GM21381 (cell line): ENCODE results near the gene SOWAHC.
"Not testable (repeated sequence)": the region's sequence is repeated elsewhere in the genome, so short reads cannot be mapped to it uniquely, and the experiment has no call there.

Experiments
- ATAC-seq: cut with Tn5 transposase; IDR thresholded peaks from one replicate; pipeline ENCODE4 v1.9.1; 2021; ENCODE audit warnings: mild to moderate bottlenecking, moderate library complexity; ENCODE audit not compliant: unreplicated experiment

Gene SOWAHC

DNA sequence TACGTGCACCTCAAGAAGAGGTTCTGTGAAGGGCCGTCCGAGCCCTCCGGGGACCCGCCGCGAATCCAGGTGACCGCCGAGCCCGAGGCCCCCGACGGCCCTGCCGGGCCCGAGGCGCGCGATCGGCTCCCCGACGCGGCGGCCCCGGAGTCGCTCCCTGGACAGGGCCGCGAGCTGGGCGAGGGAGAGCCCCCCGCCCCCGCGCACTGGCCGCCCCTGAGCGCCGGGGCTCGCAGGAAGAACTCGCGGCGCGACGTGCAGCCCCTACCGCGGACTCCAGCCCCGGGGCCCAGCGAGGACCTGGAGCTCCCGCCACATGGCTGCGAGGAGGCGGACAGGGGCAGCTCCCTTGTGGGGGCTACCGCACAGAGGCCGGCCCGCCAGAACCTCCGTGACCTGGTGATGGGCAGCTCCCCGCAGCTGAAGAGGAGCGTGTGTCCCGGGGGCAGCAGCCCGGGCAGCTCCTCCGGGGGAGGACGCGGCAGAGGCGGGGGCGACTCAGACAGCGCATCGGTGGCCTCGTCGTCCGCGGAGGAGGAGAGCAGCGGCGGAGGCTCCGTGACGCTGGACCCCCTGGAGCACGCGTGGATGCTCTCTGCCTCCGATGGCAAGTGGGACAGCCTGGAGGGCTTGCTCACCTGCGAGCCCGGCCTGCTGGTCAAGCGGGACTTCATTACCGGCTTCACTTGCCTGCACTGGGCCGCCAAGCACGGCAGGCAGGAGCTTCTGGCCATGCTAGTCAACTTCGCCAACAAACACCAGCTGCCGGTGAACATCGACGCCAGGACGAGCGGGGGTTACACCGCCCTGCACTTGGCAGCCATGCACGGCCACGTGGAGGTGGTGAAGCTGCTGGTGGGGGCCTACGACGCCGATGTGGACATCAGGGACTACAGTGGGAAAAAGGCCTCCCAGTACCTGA, 812 bp downstream of the SOWAHC start:
- no peak for ATAC-seq

DNA sequence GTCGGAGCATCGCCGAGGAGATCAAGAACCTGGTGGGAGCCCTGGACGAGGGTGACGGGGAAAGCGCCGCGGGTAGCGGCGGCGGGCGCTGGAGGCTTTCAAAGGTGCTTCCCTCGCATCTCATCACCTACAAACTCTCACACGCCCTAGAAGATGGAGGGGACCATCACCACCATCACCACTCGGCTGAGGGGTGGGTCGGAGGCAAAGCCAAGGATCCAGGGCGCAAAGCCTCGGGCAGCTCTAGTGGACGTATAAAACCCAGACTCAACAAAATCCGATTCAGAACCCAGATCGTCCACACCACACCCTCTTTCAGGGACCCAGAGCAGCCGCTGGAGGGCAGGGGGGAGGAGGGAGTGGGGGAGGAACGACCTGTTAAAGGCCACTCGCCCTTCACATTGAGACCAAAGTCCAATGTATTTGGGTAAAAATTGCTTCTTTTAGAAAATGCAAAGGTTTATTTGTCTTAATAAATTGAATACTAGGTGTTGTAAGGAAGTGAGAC, 1.5 kb downstream of the SOWAHC start:
- ATAC-seq, result no peak

DNA sequence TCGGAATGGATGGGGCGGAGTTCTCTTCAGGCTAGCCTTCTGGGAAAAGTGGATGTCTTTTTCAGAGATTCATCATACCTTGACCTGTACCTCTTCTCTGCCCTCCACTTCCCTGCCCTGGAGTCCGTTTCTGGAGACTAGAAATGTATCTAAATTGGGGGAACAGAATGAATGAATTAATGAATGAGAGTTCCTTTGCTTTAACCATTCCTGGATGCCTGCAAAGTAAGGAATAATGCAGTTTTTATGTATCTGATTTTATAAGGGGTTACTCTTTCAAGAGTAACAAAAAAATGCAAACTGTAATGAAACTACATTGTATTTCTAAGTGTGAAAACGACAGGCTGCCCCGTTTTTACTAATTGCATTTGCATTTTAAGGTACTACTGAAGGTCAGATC, 2.0 kb downstream of the SOWAHC start:
- ATAC-seq, result no peak

DNA sequence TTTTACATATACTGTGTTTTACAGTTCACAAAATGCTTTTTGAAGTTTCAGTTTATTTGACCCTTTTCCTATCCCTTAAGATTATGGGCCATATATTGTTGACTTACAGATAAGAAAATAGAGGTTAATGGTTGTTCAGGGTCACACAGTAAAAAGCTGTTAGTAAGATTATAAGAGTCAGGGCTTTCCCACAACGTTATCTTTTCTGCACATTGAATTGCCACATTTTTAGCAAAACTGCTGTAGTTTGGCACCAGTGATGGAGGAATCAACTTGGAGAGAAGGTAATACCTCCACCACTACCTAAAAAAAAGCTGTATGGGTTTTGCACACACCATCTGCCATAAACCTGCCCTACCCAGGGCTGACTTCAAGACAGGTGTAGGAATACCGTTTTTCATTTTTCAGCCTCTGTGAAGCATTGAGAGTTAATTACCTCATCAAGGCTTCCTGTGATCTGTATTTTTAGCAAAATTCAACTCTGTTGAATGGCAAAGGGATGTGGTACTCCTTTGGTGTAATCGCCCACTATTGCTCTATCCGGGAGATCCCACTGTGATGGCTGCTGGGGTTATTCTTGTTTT, 5.0 kb downstream of the SOWAHC start:
- no peak for ATAC-seq

DNA sequence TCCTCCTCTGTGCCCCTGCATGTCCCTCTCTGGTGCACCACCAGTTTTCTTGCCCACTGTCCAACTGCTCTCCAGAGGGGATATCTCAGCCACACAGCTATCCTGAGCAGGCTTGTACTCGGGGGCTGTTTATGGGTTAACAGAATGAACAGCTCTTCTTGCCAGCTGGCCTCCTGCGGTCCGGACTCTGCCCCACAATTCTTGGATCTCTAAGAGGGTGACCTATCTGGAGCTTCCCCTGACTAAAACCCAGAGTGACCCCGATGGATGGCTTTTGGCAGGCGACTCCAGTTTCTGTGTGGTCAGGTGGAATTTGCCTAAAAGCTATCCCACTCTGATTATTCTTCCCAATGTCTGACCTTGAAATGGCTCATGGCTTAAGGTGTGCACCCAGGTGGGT, 9.1 kb downstream of the SOWAHC start:
- ATAC-seq, result no peak

DNA sequence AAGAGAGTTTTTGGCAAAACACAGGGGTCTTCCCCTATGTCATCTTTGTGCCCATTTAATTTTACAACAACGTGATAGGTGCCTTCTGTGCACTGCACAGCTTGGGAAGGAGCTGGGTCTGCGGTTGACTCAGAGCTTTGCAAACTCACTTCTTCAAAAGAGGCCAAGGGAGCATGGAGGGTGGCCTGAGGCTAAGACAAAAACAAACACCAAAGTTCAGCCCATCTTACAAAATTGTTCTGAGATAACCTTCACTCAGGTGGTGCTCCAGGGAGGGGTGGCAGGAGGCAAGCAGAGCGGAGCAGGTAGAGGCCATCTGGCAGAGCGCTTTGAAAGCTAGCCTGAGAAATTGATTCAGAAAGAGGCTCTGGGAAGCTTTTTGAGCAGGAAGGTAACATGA, 9.8 kb downstream of the SOWAHC start:
- no peak for ATAC-seq

DNA sequence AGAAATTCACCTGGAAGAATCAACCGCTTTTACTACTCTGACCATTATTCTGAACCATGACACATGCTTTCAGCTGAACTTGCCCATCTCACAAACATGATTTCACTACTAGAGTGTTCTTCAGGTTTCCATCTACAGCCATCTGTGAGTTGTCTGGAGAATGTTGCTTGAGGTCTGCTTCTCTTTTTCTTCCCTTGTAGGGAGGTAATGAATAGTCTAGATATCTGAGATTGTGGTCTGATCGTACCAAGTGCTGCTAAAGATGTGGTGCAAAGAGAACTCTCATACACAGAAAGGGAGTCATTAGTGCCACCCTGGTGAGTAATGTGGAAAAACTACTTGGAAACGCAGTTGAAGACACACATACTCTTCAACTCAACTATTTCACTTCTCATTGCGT, 10.2 kb downstream of the SOWAHC start:
- ATAC-seq, result no peak

DNA sequence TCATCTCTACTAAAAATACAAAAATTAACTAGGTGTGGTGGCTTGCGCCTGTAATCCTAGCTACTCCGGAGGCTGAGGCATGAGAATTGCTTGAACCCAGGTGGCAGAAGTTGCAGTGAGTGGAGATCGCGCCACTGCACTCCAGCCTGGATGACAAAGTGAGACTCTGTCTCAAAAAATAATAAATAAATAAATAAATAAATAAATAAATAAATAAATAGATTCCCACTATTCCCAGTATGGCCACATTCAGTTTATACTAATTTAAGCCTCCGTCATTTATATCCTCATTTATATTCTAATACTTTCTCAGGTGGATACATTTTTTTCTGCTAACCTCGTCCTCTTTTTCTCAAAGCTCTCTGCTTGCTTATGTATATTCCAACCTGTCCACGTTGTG, 14.2 kb downstream of the SOWAHC start:
- not testable (repeated sequence) for ATAC-seq

DNA sequence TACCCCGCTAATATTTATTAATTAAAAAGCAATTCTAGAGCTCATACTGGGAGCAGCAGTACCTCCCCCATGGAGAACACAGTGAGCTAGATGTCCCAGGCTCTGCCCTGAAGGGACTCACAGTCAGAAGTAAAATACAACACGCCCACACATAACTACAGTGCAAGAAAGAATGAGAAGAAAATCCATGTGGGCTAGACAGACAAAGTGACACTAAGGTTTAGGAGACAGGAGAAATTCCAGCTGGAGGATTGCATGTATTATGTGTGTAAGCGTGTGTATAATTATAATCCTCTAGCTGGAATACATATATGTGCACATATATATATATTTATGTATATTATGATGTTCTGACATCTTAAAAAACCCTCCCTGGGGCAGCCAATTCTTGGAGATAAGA, 15.7 kb downstream of the SOWAHC start:
- no peak for ATAC-seq

DNA sequence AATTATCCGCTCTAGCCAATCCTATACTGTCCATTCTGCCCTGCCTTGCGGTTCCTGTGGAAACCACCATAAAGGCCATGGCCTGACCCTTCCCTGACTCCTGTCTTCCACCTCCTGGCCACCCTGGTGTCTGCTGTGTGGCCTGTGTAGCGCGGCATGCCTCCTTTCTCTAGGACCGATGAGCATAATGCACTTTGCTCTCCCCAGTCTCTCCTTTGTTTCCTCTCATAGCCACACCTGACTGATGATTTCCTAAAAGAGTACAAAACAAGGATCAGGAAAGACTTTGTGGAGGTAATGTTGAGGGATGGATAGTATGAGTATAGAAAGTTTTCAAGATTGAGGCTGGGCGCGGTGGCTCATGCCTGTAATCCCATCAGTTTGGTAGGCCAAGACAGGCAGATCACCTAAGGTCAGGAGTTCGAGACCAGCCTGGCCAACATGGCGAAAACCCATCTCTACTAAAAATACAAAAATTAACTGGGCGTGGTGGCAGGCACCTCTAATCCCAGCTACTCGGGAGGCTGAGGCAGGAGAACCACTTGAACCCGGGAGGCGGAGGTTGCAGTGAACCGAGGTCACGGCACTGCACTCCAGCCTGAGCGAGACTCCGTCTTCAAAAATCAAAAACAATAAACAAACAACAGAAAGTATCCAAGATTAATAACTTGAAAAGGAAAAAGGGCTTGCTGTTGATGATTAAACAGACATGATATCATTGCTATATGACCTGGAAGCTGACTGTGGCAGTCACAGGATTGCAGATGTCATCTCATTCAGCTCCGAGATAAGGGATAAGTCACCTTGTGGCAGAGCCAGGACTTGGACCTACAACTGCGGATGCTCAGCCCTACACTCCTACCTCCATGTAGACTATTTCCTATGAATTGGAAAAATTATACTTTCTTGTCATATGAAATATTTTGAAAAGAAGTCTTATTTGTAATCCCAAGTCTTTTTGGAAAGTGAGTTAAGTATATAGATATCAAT, 16.6 kb downstream of the SOWAHC start:
- no peak for ATAC-seq

DNA sequence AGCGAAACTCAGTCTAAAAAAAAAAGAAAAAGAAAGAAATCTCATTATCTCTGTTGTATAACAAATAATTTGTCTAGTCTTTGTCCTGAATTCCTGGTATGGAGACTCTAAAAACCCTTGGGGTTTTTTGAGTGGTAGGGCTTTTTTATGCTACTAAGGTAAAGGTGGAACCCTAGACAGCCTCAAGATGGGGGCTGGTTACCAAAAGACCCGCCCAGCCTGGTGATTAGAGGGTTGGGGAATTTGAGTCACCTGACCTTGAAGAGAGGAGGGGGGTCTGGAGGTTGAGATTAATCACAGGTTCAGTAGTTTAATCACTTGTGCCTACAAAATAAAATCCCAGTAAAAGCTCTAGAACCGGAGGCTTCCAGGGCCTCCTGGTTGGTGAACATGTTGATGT, 17.6 kb downstream of the SOWAHC start:
- ATAC-seq, result no peak

DNA sequence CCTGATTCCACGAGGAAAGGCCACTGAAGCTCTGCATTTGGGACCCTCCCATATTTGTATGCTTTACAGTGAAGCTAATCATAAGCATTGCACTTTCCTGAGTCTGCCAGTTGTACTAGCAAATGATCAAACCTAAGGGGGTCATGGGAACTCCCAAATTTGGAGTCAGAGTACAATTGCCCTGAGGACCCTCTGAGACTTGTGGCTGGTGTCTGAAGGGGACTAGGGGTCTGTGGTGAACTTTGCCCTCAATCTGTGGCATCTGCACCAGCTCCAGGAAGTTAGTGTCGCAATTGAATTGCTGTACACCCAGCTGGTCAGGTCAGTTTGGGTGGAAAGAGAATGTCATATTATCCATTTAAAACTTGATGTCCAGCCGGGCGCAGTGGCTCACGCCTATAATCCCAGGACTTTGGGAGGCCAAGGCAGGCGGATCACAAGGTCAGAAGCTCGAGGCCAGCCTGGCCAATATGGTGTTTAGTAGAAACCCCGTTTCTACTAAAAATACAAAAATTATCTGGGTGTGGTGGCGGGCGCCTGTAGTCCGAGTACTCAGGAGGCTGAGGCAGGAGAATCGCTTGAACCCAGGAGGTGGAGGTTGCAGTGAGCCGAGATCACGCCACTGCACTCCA, 18.1 kb downstream of the SOWAHC start:
- ATAC-seq, result no peak

DNA sequence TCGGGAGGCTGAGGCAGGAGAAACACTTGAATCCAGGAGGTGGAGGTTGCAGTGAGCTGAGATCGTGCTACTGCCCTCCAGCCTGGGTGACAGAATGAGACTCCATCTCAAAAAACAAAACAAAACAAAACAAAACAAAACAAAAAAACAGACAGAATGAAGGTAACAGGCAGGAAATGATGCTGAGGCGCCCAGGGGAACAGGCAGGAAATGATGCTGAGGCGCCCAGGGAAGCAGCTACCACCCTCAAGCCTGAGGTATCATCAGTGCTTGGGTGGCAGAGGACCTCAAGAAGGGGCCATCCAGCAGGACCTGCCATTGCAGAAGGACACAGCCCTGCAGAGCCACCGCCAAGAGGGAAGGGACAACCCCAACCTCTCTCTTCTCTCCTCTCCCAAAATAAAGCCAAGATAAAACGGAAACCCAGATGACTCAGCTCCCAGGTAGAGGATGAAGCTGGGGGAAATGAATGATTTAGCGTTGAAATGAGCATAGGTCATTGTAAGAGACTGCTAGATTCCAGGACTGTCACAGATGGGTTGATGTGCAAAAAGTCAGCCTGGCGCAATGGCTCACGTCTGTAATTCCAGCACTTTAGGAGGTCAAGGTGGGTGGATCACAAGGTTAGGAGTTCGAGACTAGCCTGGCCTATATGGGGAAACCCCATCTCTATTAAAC, 19.3 kb downstream of the SOWAHC start:
- no peak for ATAC-seq

DNA sequence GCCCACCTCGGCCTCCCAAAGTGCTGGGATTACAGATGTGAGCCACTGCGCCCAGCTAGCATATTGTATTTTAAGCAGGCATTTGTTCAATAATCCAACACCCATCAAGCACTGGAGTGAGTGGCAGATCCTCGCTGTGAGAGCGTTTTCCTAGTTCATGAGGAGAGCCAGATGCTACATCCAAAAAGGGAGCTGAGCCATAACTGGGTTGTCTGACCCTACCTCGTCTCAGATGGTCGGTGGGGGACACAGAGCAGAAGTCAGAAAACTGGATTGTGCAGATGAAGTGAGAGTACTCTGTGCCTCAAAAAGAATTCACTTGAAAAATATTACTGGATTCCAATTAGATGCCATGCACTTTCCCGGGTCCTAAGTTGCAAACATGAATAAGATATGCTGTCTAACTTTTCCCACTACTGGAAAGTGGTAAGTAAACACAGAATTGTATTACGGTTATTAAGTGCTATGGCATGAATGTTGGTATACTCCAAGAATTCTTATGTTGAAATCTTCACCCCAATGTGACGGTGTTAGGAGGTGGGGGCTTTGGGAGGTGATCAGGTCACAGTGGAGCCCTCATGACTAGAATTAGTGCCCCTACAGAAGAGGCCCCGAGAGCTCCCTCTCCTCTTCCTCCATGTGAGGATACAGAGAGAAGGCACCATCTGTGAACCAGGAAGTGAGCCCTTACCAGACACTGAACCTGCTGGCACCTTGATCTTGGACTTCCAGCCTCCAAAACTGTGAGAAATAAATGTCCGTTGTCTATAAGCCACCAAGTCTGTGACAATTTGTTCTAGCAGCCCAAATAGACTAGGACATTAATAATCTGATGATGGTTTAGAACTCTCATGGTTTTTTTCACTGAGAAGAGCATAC, 21.5 kb downstream of the SOWAHC start:
- no peak for ATAC-seq

DNA sequence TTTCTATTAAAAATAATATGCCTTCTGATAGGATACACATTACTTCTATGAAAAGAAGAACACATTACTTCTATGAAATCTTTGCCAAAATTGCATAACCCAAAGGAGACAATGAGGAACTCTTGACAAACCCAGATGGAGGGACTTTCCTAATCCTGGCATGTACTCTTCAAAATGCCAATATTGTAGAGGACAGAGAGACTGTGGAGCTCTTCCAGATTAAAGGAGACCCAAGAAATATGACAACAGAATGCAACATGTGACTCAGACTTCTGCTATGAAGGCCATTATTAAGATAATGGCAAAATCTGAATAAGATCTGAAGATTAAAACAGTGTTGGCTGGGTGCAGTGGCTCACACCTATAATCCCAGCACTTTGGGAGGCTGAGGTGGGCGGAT, 22.2 kb downstream of the SOWAHC start:
- no peak for ATAC-seq

DNA sequence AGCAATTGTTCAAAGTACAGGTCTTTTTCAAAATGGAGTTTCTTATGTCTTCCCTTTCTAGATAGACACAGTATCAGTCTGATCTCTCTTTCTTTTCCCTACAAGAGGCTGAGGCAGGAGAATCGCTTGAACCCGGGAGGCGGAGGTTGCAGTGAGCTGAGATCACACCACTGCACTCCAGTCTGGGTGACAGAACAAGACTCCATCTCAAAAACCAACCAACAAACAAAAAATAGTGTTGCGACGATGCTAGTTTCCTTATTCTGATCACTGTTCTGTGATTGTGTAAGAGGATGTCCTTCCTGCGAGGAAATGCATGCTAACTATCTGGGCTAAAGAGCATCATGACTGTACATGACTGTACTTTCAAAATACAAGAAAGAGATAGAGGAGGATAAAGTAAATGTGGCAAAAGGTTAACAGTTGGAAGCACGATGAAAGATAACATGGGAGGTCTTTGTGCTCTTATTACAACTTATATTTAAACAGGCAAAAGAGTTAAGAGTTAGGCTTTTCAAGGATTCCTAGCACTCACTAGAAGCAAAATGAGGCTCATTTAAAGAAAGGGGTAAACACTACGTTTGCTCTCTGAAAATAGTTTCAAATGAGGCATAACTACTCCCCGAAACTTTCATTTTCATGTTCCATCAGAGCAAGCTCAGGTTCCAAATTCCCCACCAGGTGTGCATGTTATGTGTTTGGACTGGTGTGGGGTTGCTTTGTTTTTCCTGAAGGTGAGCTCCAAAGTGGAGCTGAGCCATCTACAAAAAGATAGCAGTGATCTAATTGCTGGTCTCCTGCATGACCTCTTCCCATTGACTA, 23.8 kb downstream of the SOWAHC start:
- peak; percentile 76 for ATAC-seq

DNA sequence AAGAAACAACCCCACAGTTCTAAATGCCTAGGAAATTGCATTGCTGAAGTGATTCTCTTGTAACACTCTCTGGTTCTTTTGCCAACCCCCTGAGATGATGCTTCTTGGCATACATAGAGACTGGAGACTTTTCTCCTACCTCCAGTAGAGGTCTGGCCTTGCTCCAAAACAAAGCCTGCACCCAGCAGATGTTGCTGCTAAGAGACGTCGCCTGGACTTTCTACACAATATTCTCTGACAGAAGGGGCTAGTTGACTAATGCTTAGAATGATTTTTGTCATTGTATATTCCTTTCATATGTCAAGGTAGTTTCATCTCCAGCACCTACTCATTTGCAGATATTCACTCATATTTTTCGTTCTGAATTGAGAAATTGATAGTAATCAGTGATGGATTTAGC, 24.6 kb downstream of the SOWAHC start:
- peak; percentile 46 for ATAC-seq

DNA sequence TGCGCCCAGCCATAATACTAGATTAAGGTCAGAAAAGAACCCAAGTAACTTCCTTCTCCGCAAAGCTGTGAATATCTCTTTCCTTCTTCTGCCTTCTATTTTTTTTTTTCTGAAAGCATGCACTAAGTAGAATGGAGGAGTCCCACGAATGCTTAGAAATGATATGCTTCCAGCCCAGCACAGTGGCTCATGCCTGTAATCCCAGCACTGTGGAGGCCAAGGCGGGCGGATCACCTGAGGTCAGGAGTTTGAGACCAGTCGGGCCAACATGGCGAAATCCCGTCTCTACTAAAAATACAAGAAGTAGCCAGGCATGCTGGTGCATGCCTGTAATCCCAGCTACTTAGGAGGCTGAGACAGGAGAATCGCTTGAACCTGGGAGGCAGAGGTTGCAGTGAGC, 25.8 kb downstream of the SOWAHC start:
- ATAC-seq, result not testable (repeated sequence)
